Measurements from ENCODE around the gene LRSAM1. TPM values are rescaled to one million over a fixed set of nuclear protein-coding genes. Genes with fewer than 3 reads are reported as not detected.

Gene LRSAM1
- total and polyA plus RNA-seq, 2 of the 8 experiments (the other 6 are each of a cell fraction or from before 2014, with no cell fraction given), result 9.7 to 18.3 TPM

DNA sequence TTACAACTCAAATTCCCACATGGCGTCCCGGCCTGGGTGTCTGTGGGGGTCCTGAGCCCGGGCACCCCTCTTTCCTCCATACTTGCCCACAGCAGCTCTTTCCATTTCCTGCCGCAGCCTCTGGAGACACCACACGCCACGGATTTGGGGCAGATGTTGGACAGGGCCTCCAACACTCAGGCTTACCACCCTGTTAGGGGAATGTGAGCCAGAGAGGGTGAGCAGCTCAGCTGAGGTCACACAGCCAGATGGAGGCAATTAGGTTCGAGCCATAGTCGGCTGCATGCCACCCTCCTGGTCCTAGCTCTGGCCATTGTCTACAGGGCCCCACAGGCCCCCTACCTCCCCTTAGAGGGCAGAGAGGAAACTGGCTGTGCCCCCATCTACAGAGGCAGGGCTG, 85.2 kb downstream of the LRSAM1 start (continued):
- TF ChIP-seq RAD21 (IDR thresholded peaks at IDR 0.05 in 1 of 2, conservative IDR thresholded peaks at IDR 0.05 in 1 of 2; ENCODE audit: low read depth in 2 of 2, low read length in 2 of 2), result no peak

Data from H1 (cell line).